GM23338 (cell line): Measurements from ENCODE around the gene CADPS. TPM values are rescaled to one million over a fixed set of nuclear protein-coding genes. Genes with fewer than 3 reads are reported as not detected.

ENCODE experiments used
- ATAC-seq: fragments of 200-7000 bp; cut with Tn5 transposase; 3 replicates; pipeline ENCODE4 v1.9.1; 2020
- DNase-seq: peaks from one replicate; pipeline ENCODE4 v3.0.0-alpha.2; 2015; ENCODE audit warnings: low spot score
- H2AFZ ChIP-seq: fragments of 200-600 bp; sonication (generic); 2 replicates; pipeline ENCODE4 v1.8.0; 2016; ENCODE audit warnings: antibody characterized with exemption, mild to moderate bottlenecking, moderate library complexity
- H3F3A ChIP-seq: fragments of 200-600 bp; sonication (generic); replicated peaks from 2 replicates; pipeline ENCODE4 v1.8.0; 2017; ENCODE audit warnings: antibody characterized with exemption, mixed run types, low read depth
- H3K27ac ChIP-seq: fragments of 200-600 bp; sonication (generic); 2 replicates; pipeline ENCODE4 v1.6.1; 2016; ENCODE audit warnings: low read depth
- H3K27me3 ChIP-seq: fragments of 200-600 bp; sonication (generic); 2 replicates; pipeline ENCODE4 v1.8.0; 2016; ENCODE audit warnings: mild to moderate bottlenecking, mixed run types, moderate library complexity; ENCODE audit not compliant: insufficient read depth
- H3K36me3 ChIP-seq: fragments of 200-600 bp; sonication (generic); 2 replicates; pipeline ENCODE4 v1.8.0; 2016; ENCODE audit warnings: mild to moderate bottlenecking; ENCODE audit not compliant: insufficient read depth
- H3K4me1 ChIP-seq: fragments of 200-600 bp; sonication (generic); 2 replicates; pipeline ENCODE4 v1.8.0; 2016; ENCODE audit warnings: mild to moderate bottlenecking, moderate library complexity; ENCODE audit not compliant: insufficient read depth
- H3K4me2 ChIP-seq: fragments of 200-600 bp; sonication (generic); 2 replicates; pipeline ENCODE4 v1.7.1; 2017; ENCODE audit warnings: mixed run types
- H3K4me3 ChIP-seq: fragments of 200-600 bp; sonication (generic); 2 replicates; pipeline ENCODE4 v1.6.1; 2016; ENCODE audit warnings: mixed run types
- H3K79me2 ChIP-seq: fragments of 200-600 bp; sonication (generic); replicated peaks from 2 replicates; pipeline ENCODE4 v1.8.0; 2017; ENCODE audit warnings: mild to moderate bottlenecking; ENCODE audit not compliant: insufficient read depth
- H3K9me2 ChIP-seq: fragments of 200-600 bp; sonication (generic); 2 replicates; pipeline ENCODE4 v1.8.0; 2017; ENCODE audit not compliant: insufficient read depth
- H4K20me1 ChIP-seq: fragments of 200-600 bp; sonication (generic); replicated peaks from 2 replicates; pipeline ENCODE4 v1.8.0; 2017; ENCODE audit warnings: mild to moderate bottlenecking; ENCODE audit not compliant: insufficient read depth
- H3K27ac Mint-ChIP-seq: 2 replicates; pipeline ENCODE4 v1.8.0; 2020; ENCODE audit warnings: inconsistent platforms, mild to moderate bottlenecking, moderate library complexity, mixed read lengths
- H3K27me3 Mint-ChIP-seq: 3 replicates; pipeline ENCODE4 v1.8.0; 2022; ENCODE audit warnings: low read depth, mild to moderate bottlenecking, moderate library complexity, mixed read lengths, inconsistent platforms; ENCODE audit not compliant: insufficient read depth, poor library complexity
- H3K36me3 Mint-ChIP-seq: 3 replicates; pipeline ENCODE4 v1.8.0; 2021; ENCODE audit warnings: low read depth, mild to moderate bottlenecking, inconsistent platforms, moderate library complexity, mixed read lengths
- H3K4me1 Mint-ChIP-seq: 3 replicates; pipeline ENCODE4 v1.8.0; 2020; ENCODE audit warnings: mild to moderate bottlenecking, inconsistent platforms, mixed read lengths
- H3K4me3 Mint-ChIP-seq: 3 replicates; pipeline ENCODE4 v1.8.0; 2021; ENCODE audit warnings: moderate library complexity, mild to moderate bottlenecking, inconsistent platforms, mixed read lengths
- H3K9me3 Mint-ChIP-seq: 3 replicates; pipeline ENCODE4 v1.8.0; 2020; ENCODE audit warnings: moderate library complexity, mild to moderate bottlenecking, inconsistent platforms, mixed read lengths
- CTCF ChIP-seq, 2 experiments: fragments of 200-600 bp in 1 of 2; sonication (generic) in 1 of 2; conservative IDR thresholded peaks; 2 replicates each; pipeline versions ENCODE4 v1.5.1 to v1.6.1; 2016 to 2017; ENCODE audit warnings: antibody characterized with exemption in 2 of 2, low read depth in 2 of 2, mild to moderate bottlenecking in 2 of 2, moderate library complexity in 1 of 2
- ETS1 ChIP-seq: IDR thresholded peaks from 2 replicates; pipeline ENCODE4 v1.6.1; 2016; ENCODE audit warnings: antibody characterized with exemption
- EZH2 ChIP-seq: fragments of 200-600 bp; sonication (generic); IDR thresholded peaks from one replicate; pipeline ENCODE4 v1.8.0; 2017; ENCODE audit warnings: antibody characterized with exemption, mild to moderate bottlenecking, low read depth; ENCODE audit not compliant: unreplicated experiment
- JUNB ChIP-seq: IDR thresholded peaks from one replicate; pipeline ENCODE4 v1.6.1; 2016; ENCODE audit warnings: antibody characterized with exemption; ENCODE audit not compliant: unreplicated experiment
- REST ChIP-seq: IDR thresholded peaks from one replicate; pipeline ENCODE4 v1.6.1; 2018; ENCODE audit warnings: antibody characterized with exemption; ENCODE audit not compliant: unreplicated experiment
- ZNF331 ChIP-seq: fragments of 250-450 bp; sonication (Bioruptor Pico); IDR thresholded peaks from 2 replicates; pipeline ENCODE4 v1.5.0; 2020; ENCODE audit warnings: low read depth, mild to moderate bottlenecking, moderate library complexity
- polyA plus RNA-seq: library from polyadenylated mRNA; unstranded; fragments of >200 nt; fragmentation: Nextera tagmentation; extraction: Ambion mirVana; gene quantifications from 2 replicates; pipeline ENCODE4 v1.2.1, GENCODE V29; 2016
- total RNA-seq: library from RNA; depleted of rRNA; stranded (reverse); fragments of >200 nt; shearing (Covaris generic); gene quantifications from 2 replicates; pipeline ENCODE4 v1.2.3, GENCODE V29; 2014

CADPS gene
- total and polyA plus RNA-seq, 2 experiments from 2014 or later = 14.7 to 22.0 TPM

- TF ChIP-seq REST (no peak), ETS1 (no peak), ZNF331 (CRISPR knock-in tag) (no peak), EZH2 (no peak), JUNB (no peak), CTCF (conservative IDR thresholded peaks at IDR 0.05; ENCODE audit: low read depth in 2 of 2) (no peak)
Observed at GRCh38 chr3:62523672-62524071, 351.5 kb downstream of the CADPS start (continued).

GRCh38 chr3:62521464-62522105 lies 353.6 kb downstream of the CADPS start:
- Histone ChIP-seq H3K4me2 (no peak overlapping the region), H3K27me3 (no peaks in the 10 kb centered on the region), H3K36me3 (no peaks in the 10 kb centered on the region), H4K20me1 (no peaks in the 10 kb centered on the region), H3K9me2 (no peaks in the 10 kb centered on the region), H3K79me2 (no peaks in the 10 kb centered on the region), H3F3A (no peaks in the 10 kb centered on the region), H2AFZ (no peak overlapping the region), H3K4me1 (peaks cover 4% of the 10 kb centered on the region), H3K4me3 (no peak overlapping the region), H3K27ac (no peak overlapping the region)
- Mint-ChIP-seq H3K27me3 (no peaks in the 10 kb centered on the region), H3K4me1 (peaks cover 15% of the 10 kb centered on the region), H3K9me3 (no peaks in the 10 kb centered on the region), H3K27ac (no peak overlapping the region), H3K36me3 (no peaks in the 10 kb centered on the region), H3K4me3 (no peak overlapping the region)
- TF ChIP-seq ZNF331 (CRISPR knock-in tag) (no peak), REST (no peak), CTCF (conservative IDR thresholded peaks at IDR 0.05; ENCODE audit: low read depth in 2 of 2) (no peak)
- DNase-seq = no peak
- no peak for ATAC-seq
